GM12874 (cell line): Measurements from ENCODE around the gene ANKS1A.

Experiments
- CTCF ChIP-seq: IDR thresholded peaks from 2 replicates; pipeline ENCODE4 v1.5.1; 2011; ENCODE audit warnings: low read depth, mild to moderate bottlenecking, control low read depth, low read length, moderate library complexity; ENCODE audit not compliant: insufficient read depth

Gene ANKS1A

GRCh38 chr6:35025232-35026188 is 136.5 kb downstream of the ANKS1A start:
- TF ChIP-seq CTCF = no peak

DNA sequence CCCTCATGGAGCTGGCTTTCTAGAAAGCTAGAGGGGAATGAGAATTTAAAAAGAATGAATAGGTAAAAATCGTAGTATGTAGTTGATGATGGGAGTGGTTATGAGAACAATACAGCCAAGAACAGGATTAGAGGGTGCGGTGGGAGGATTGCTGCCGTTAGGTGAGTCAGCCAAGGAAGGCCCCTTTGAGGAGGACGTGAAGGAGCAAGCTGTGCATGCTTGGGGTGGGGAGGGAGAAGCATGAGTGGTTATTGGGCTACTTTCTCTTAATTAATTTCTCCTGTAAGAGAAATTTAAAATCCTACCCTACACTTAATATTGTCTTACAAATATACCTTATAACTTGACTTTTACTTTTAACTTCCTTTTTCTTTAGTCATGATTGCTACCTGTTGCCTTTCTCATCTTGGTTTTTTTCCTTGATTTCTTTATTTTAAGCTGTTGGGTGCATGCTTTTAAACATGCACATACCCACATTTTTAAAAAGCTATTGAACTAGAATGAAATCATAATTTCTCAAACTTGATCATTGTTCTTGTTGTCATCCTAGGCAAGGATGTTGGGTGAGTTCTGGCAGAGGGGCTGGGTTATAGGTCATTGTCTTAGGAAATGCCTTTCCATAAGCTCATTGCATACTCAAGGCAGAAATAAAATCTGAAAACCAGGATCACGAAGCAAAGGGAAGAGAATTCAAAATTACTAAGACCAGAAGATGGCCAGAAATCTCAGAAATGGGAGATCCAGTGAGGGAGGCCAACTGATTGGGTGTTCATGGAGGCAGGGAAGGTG is 137.6 kb downstream of the ANKS1A start:
- no peak for TF ChIP-seq CTCF

GRCh38 chr6:35027807-35028206 is 138.8 kb downstream of the ANKS1A start:
- TF ChIP-seq CTCF = no peak

DNA sequence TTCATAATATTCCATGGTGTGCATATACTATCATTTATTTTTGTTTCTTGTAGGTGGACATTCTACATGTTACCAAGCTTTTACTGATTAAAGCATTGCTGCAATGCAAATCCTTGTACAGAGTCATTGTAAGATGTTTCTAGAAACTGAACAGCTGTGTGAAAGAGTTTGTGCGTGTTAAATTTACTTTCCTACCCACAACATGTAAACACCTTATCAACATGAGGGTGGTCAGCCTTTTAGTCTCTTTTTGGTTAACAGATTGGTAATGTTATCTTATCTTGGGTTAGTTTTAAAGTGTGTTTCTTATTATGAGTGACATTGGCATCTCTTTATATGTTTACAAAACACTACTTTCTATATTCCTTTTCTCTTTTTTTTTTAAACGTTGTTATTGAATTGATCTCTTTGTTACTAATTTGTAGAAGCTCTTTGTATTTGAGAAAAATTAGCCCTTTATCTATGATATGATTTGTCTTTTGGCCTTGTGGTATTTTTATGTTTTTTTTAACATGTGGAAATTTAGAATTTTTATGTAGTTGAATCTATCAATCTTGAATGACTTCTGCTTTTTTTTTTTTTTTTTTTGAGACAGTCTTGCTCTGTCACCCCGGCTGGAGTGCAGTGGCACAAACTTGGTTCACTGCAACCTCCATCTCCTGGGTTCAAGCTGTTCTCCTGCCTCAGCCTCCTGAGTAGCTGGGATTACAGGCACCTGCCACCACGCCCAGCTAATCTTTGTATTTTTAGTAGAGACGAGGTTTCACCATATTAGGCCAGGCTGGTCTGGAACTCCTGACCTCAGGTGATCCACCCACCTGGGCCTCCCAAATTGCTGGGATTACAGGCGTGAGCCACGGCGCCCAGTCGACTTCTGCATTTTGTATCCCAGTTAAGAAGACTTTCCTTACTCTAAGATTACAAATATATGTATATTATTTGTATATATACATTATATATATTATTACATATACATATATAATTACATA is 140.0 kb downstream of the ANKS1A start:
- TF ChIP-seq CTCF = no peak

- TF ChIP-seq CTCF = no peak
Measured at GRCh38 chr6:35030099-35030498, 141.0 kb downstream of the ANKS1A start.

DNA sequence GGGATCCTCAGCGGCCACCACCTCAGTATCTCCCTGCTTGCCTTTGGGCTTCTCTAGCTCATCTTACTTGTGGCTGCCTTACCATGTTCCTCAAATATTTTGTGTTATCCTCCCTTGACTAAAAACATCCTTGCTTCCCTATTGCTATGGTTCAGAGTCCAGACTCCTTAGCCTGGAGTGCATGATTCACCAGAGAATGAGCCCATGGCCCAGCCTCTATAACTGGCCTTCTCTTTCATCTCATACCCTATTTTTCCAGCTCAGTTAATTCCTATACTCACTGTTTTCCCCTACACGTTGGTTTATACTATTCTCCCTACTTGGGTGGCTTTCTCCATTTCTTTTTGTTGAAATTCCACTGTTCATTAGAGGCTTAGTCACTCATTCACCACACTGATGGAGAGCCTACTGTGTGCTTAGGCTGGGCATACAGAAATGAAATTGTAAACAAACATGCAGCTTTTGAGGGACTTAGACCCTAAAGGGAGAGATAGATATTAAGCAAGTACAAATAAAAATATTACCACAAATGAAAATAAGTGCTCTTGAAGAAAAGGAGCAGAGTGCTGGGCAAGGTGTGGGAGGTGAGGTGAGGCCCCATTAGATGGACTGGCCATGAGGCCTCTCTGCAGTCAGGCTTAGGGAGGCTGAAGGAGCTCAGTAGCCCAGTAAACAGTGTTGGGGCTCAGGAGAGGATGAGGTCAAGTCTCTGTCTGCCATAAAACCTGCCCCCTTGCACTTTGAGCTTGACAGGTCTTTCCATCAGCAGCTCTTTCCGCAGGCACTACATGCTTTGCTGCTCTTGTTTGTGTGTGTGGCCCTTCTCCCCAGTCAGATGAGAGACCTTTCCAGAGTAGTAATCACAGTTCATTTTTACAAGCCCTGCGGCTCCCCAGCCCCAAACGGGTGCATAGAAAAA is 142.8 kb downstream of the ANKS1A start:
- TF ChIP-seq CTCF = no peak
